Right cardiac atrium (tissue), 5 donors: ENCODE data around the gene GPC6. TPM values are rescaled to one million over a fixed set of nuclear protein-coding genes. Genes with fewer than 3 reads are reported as not detected.

Source experiments
- ATAC-seq, 2 donors: fragments of 200-7000 bp; cut with Tn5 transposase; one replicate each; pipeline versions ENCODE4 v1.8.0 to v1.9.1; 2020; ENCODE audit warnings: moderate library complexity in 2 of 2, mild to moderate bottlenecking in 1 of 2
- DNase-seq, 3 donors: peaks; one replicate each; pipeline ENCODE4 v3.0.0-alpha.2; 2020
- H3K27ac ChIP-seq: one replicate; pipeline ENCODE4 v1.5.1; 2013; ENCODE audit warnings: mild to moderate bottlenecking, low read length, control low read depth, moderate library complexity
- H3K27me3 ChIP-seq: one replicate; pipeline ENCODE4 v1.6.1; 2013; ENCODE audit not compliant: control insufficient read depth, insufficient read depth
- H3K4me1 ChIP-seq: one replicate; pipeline ENCODE4 v1.6.1; 2013; ENCODE audit warnings: low read length; ENCODE audit not compliant: control insufficient read depth, insufficient read depth
- H3K4me3 ChIP-seq: one replicate; pipeline ENCODE4 v1.5.1; 2013; ENCODE audit warnings: low read length, control low read depth
- H3K9me3 ChIP-seq: one replicate; pipeline ENCODE4 v1.6.1; 2013; ENCODE audit warnings: low read length; ENCODE audit not compliant: control insufficient read depth
- WGBS: extraction: QIAGEN DNeasy Blood & Tissue Kit; methylation state at CpG from one replicate; pipeline ENCODE4 v1.1.7; 2013; 5-methylcytosine and 5-hydroxymethylcytosine counted together
- intact Hi-C, 4 donors: fragments of 100-400 bp; cut with DNase I; formaldehyde crosslinking; loops; one replicate each; pipeline versions ENCODE4 v1.11.0 to v1.14.0; 2022 to 2023
- polyA plus RNA-seq: library from polyadenylated mRNA; stranded (reverse); fragments of 200-250 nt; gene quantifications from one replicate; pipeline ENCODE4 v1.2.3, GENCODE V29; 2013
- total RNA-seq, 4 donors: library from RNA; stranded (reverse); fragmentation: NEBNext Ultra II Directional; extraction: Animal tissue kit (Norgen Biotek cat#: 25700); gene quantifications; one replicate each; pipeline ENCODE4 v1.2.1, GENCODE V29; 2021
- donor health status: healthy with polysubstance abuse.
- donor health status: DM: no; HTN: yes; CAD: no.
- donor health status: DM: no; HTN: no; CAD: no.
- donor health status: DM: no; HTN: yes; CAD: no; lungs with severe emphysema.
- donor health status: DM: yes; HTN: yes; CAD: no.

The GPC6 gene
- total and polyA plus RNA-seq, 5 donors, result 1.5 to 11.0 (median 5.3) TPM

DNA sequence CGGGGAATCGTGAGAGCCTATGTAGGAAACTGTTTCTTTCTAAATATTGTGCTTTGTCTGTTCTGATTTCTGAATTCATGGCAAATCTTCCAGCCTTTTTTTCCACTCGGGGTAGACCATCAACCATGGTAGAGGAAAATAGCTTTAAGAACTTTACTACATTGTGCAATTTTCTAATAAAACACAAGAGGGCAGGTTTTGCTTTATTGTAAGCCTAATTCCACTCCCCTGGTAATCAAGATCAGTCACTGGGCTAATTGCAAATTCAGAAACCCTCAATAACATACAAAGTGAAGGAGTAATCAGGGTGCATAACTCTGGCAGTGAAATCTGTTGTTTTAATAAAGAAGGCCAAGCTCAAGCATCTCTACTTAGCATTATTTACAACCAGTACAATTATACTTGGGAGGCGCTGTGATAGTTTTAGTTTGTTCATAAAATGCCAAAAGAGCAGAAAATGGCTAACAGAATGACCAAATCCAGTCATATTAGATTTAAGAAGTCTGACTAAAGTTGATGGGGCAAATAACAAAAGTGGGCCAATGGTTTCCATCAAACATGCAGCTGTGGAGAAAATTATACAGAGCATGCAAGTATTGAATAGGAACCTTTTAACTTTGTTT, 1209.1 kb downstream of the GPC6 start:
- H3K27me3 ChIP-seq, result no peaks in the 10 kb centered on the region
- WGBS, result 40% methylated on average over 4 of the region's 4 CpGs
- intact Hi-C loops, result loop anchor here in 2 of 4 donors (1.0 to 5.0 kb wide), 2 partner anchors 182 kb away; no protein-coding TSS in a partner anchor
- H3K27ac ChIP-seq, result no peak overlapping the region
- ATAC-seq (peak; percentile 45 to 71), DNase-seq (no peak)
- no peak overlapping the region for H3K4me3 ChIP-seq
- no peaks in the 10 kb centered on the region for H3K4me1 ChIP-seq
- H3K9me3 ChIP-seq, result no peaks in the 10 kb centered on the region

DNA sequence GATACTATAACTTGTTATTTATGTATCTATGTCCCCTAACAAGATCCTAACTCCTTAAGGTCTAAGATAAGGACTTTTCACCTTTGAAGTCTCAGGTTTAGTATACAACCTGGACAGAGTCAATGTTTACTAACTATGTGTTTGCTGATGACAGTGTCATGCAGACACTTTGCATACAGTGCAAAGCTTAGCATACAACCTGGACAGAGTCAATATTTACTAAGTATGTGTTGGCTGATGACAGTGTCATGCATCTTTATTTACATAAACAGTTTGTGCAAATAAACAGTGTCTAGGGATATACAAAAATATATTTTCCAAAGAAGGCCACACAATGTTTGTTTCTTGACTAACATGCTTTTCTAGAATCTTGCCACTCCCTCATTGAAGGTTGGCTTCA, 1218.2 kb downstream of the GPC6 start:
- DNase-seq, result no peak
- no peak for ATAC-seq
- no peaks in the 10 kb centered on the region for H3K4me1 ChIP-seq
- no peak overlapping the region for H3K4me3 ChIP-seq
- intact Hi-C loops, result no loop called here
- H3K27ac ChIP-seq, result no peak overlapping the region
- no peaks in the 10 kb centered on the region for H3K27me3 ChIP-seq
- H3K9me3 ChIP-seq, result no peaks in the 10 kb centered on the region

DNA sequence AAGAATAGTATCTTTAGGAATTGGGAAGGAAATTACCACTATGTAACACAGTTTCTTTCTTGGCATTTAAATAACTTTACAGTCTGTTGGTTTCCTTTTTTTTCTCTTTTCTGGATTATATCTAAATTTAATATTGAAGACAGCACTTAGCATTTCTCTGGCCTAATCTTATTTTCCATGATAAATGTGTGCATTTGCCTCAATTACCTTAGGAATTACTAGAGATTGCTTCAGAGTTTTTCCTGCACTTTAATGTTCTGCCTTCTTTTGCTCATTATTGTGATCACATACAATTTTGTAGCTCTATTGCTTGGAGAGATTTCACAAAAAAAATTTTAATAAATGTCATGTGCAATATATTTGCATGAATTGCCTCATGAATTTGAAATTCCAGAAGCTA, 1227.7 kb downstream of the GPC6 start:
- H3K27me3 ChIP-seq, result no peaks in the 10 kb centered on the region
- no peaks in the 10 kb centered on the region for H3K9me3 ChIP-seq
- intact Hi-C loops, result no loop called here
- ATAC-seq, result no peak
- no peaks in the 10 kb centered on the region for H3K4me1 ChIP-seq
- H3K27ac ChIP-seq, result no peak overlapping the region
- no peak overlapping the region for H3K4me3 ChIP-seq
- DNase-seq, result no peak

DNA sequence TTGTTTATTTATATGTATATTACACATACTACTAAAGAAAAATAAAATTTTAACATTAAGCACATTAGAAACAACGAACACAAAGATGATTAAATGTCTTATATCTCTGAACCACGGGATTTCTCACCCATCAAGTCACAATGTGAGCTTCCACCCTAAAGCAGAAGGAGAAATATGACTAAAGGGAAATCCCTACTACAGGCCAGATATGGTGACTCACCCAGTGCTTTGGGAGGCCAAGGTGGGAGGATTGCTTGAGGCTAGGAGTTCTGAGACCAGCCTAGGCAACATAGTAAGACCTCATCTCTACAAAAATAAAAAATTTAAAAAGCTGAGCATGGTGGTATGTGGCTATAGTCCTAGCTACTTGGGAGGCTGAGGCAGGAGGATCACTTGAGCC, 1228.3 kb downstream of the GPC6 start:
- 81% methylated on average over 2 of the region's 2 CpGs for WGBS
- no peaks in the 10 kb centered on the region for H3K4me1 ChIP-seq
- no peak for ATAC-seq
- no peak for DNase-seq
- no peaks in the 10 kb centered on the region for H3K9me3 ChIP-seq
- intact Hi-C loops, result no loop called here
- H3K4me3 ChIP-seq, result no peak overlapping the region
- H3K27me3 ChIP-seq, result no peaks in the 10 kb centered on the region
- no peak overlapping the region for H3K27ac ChIP-seq

DNA sequence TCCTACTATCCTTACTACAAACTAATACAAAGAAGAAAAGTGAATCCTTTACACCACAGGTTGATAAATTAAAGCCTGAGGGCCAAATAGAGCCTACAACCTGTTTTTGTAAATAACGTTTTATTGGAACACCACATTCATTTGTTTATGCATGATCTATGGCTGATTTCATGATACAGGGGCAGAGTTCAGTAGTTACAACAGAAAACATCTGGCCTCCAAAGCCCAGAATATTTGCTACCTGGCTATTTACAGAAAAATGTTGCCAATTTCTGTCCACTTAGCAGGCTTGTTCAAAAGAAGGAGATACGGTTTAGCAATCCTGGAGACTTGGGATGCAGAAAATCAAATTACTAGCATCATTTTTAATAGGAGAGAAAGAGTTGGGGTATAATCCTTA, 1228.8 kb downstream of the GPC6 start:
- H3K27me3 ChIP-seq, result no peaks in the 10 kb centered on the region
- no peak overlapping the region for H3K27ac ChIP-seq
- 71% methylated on average over 2 of the region's 2 CpGs for WGBS
- intact Hi-C loops, result no loop called here
- ATAC-seq (no peak), DNase-seq (no peak)
- no peak overlapping the region for H3K4me3 ChIP-seq
- H3K4me1 ChIP-seq, result no peaks in the 10 kb centered on the region
- H3K9me3 ChIP-seq, result no peaks in the 10 kb centered on the region
